Measurements from ENCODE around the gene RPS21.

- TF ChIP-seq CTCF (IDR thresholded peaks at IDR 0.05) (no peak), POLR2A (IDR thresholded peaks at IDR 0.05) (no peak), EP300 (IDR thresholded peaks at IDR 0.05) (no peak)
These were observed 24.0 kb downstream of the RPS21 start for GRCh38 chr20:62410746-62411478.
